GM23338 (cell line): ENCODE results near the gene RPS14.

Experiments used
- CTCF ChIP-seq, 2 experiments: fragments of 200-600 bp in 1 of 2; sonication (generic) in 1 of 2; conservative IDR thresholded peaks; 2 replicates each; pipeline versions ENCODE4 v1.5.1 to v1.6.1; 2016 to 2017; ENCODE audit warnings: antibody characterized with exemption in 2 of 2, low read depth in 2 of 2, mild to moderate bottlenecking in 2 of 2, moderate library complexity in 1 of 2
- EZH2 ChIP-seq: fragments of 200-600 bp; sonication (generic); IDR thresholded peaks from one replicate; pipeline ENCODE4 v1.8.0; 2017; ENCODE audit warnings: antibody characterized with exemption, mild to moderate bottlenecking, low read depth; ENCODE audit not compliant: unreplicated experiment
- REST ChIP-seq: IDR thresholded peaks from one replicate; pipeline ENCODE4 v1.6.1; 2018; ENCODE audit warnings: antibody characterized with exemption; ENCODE audit not compliant: unreplicated experiment

DNA sequence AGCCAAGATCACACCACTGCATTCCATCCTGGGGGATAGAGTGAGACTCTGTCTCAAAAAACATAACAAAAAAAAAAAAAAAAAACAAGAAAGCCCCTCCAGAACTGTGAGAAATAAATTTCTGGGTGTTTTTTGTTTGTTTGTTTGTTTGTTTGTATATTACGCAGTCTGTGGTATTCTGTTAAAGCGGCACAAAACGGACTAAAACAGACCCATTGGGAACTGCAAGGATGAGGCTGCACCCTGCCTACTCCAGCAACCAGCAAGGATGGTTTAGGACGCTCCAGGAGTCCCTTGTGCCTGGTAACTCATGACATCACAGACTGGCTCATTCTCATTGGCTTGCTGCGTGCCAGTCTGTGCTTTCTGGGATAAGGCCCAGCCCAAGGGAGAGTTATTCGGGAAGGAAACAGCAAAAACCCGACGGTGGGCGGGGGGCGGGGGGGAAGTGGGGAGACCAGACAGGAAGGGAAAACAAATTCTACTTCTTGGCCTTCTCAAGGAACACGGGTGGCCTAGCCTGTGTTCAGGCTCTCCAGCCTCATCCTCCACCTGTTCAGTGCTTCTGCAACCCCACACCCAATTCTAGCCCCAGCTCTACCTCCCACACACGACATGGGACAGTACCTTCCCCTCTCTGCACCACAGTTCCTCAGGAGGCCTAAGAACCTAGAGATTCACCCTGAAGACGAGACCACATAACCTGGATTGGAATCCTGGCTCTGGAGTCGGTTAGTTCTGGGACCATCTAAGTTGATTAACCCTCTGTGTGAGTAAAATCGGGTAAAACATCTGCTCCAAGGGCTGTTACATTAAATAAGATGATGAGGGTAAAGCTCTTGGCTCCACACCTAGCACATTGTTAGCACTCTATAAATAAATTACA is 39.7 kb downstream of the RPS14 start:
- no peak for TF ChIP-seq CTCF (conservative IDR thresholded peaks at IDR 0.05; ENCODE audit: low read depth in 2 of 2)
- TF ChIP-seq EZH2 = no peak
- TF ChIP-seq REST = no peak
